Neural progenitor cell (in vitro differentiated cells): Measurements from ENCODE around the gene MAMSTR.

Experiments used
- CTCF ChIP-seq: fragments of 200-600 bp; sonication (generic); IDR thresholded peaks from 2 replicates; pipeline ENCODE4 v1.5.1; 2017; ENCODE audit warnings: antibody characterized with exemption, mild to moderate bottlenecking
- EZH2 ChIP-seq: fragments of 200-600 bp; sonication (generic); IDR thresholded peaks from 2 replicates; pipeline ENCODE4 v1.6.1; 2017; ENCODE audit warnings: antibody characterized with exemption, mild to moderate bottlenecking, moderate library complexity
- EZH2phosphoT487 ChIP-seq: fragments of 200-600 bp; sonication (generic); IDR thresholded peaks from 2 replicates; pipeline ENCODE4 v1.6.1; 2017; ENCODE audit warnings: antibody characterized with exemption

DNA sequence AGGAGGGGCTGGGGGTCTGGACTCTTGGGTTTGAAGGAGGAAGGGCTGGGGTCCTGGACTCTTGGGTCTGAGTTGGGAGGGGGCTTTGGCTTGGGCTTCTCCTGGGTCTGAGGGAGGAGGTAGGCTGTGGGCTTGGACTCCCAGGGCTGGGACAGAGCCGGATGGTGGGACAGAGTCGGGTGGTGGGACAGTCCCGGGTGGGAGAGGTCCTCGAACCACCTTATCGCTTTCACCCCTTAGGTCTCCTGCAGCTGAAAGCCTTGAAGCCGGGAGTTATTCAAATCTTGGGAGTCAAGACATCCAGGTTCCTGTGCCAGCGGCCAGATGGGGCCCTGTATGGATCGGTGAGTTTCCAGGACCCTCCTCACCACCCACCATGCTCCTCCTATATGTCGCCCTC, 37.2 kb upstream of the MAMSTR start:
- TF ChIP-seq CTCF (no peak), EZH2 (no peak), EZH2phosphoT487 (no peak)
